Coronary artery (tissue), 2 donors: ENCODE data around the gene SERPINB2.
"Not testable (repeated sequence)": the region's sequence is repeated elsewhere in the genome, so short reads cannot be mapped to it uniquely, and the experiment has no call there.

Experiments used
- DNase-seq: peaks from one replicate; pipeline ENCODE4 v3.0.0-alpha.2; 2017; ENCODE audit warnings: low spot score
- H3K27ac ChIP-seq, 2 donors: fragments of 200-600 bp; sonication (generic); one replicate each; pipeline ENCODE4 v1.5.1; 2016 to 2019
- H3K4me3 ChIP-seq: fragments of 200-600 bp; sonication (generic); 2 replicates; pipeline ENCODE4 v1.5.1; 2016; ENCODE audit warnings: mild to moderate bottlenecking, moderate library complexity
- TF ChIP-seq, protein P1 (sequence below): fragments of 200-600 bp; sonication (generic); IDR thresholded peaks from one replicate; pipeline ENCODE4 v1.5.1; 2019; ENCODE audit warnings: antibody characterized with exemption

Gene SERPINB2

DNA sequence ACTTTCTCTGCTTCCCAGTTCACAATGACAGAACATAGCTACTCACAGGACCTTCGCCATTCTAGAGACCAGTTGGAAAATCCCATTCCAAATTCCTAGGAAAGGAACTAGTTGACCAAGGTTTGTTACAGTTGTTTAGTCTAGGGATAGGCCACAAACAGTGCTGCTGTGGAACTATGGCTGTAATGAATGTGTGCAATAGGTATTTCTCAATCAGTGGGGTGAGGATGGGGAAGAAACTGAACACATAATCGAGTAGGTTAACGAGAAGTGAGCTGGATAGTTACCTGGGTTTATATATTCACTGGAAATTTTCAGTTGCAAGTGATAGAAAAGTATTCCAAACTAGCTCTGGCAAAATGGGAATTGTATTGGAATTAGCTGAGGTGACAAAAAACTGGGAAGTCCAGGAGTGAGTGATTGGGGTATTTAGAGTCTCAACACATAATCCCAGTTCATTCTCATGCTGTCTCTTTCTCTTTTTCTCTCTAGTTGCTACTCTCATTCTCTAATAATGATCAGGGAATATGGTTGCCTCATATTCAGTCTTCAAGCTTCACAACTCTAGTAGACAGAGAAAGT, 43.4 kb downstream of the SERPINB2 start:
- TF ChIP-seq, protein P1, sequence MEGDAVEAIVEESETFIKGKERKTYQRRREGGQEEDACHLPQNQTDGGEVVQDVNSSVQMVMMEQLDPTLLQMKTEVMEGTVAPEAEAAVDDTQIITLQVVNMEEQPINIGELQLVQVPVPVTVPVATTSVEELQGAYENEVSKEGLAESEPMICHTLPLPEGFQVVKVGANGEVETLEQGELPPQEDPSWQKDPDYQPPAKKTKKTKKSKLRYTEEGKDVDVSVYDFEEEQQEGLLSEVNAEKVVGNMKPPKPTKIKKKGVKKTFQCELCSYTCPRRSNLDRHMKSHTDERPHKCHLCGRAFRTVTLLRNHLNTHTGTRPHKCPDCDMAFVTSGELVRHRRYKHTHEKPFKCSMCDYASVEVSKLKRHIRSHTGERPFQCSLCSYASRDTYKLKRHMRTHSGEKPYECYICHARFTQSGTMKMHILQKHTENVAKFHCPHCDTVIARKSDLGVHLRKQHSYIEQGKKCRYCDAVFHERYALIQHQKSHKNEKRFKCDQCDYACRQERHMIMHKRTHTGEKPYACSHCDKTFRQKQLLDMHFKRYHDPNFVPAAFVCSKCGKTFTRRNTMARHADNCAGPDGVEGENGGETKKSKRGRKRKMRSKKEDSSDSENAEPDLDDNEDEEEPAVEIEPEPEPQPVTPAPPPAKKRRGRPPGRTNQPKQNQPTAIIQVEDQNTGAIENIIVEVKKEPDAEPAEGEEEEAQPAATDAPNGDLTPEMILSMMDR, result no peak
- Histone ChIP-seq H3K27ac (no peak overlapping the region), H3K4me3 (no peak overlapping the region)
- DNase-seq, result no peak

GRCh38 chr18:63936156-63936931, 48.8 kb downstream of the SERPINB2 start:
- TF ChIP-seq, protein P1, result peak; percentile 59
- peak; percentile 79 for DNase-seq
- Histone ChIP-seq H3K27ac (no peak overlapping the region), H3K4me3 (peak overlapping the region; percentile 77)

DNA sequence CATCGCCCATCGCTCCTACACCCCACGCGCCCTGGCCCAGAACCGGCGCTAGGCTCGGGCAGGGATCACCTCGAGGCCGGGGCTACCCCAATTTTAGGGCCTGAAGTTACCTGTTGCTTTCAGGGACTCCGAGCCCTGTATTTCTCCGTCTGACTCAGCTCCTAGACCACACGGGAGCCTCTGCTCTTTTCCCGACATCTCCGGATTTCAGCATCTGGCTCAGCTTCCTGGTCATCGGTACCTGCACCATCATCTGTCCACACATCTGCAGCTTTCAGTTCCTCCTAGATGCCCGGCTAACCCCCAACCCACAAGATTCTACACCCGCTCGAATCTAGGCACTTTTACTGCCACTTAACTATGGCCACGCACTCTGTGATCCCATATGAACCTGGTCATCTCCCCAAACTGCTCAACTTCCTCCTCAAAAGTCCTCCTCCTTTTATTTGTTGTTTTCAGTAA, 49.5 kb downstream of the SERPINB2 start:
- TF ChIP-seq, protein P1, result no peak
- DNase-seq, result no peak
- peak overlapping the region; percentile 77 for H3K4me3 ChIP-seq
- no peak overlapping the region for H3K27ac ChIP-seq

GRCh38 chr18:63940008-63940407, 52.5 kb downstream of the SERPINB2 start:
- DNase-seq, result no peak
- H3K4me3 ChIP-seq, result no peak overlapping the region
- no peak overlapping the region for H3K27ac ChIP-seq
- TF ChIP-seq, protein P1, result no peak

- not testable (repeated sequence) for H3K27ac ChIP-seq, H3K4me3 ChIP-seq, DNase-seq
Measured at GRCh38 chr18:63940543-63941050, 53.1 kb downstream of the SERPINB2 start.

GRCh38 chr18:63947051-63947790, 59.7 kb downstream of the SERPINB2 start:
- no peak for DNase-seq
- no peak overlapping the region for H3K4me3 ChIP-seq
- H3K27ac ChIP-seq, result no peak overlapping the region
- TF ChIP-seq, protein P1, result no peak

DNA sequence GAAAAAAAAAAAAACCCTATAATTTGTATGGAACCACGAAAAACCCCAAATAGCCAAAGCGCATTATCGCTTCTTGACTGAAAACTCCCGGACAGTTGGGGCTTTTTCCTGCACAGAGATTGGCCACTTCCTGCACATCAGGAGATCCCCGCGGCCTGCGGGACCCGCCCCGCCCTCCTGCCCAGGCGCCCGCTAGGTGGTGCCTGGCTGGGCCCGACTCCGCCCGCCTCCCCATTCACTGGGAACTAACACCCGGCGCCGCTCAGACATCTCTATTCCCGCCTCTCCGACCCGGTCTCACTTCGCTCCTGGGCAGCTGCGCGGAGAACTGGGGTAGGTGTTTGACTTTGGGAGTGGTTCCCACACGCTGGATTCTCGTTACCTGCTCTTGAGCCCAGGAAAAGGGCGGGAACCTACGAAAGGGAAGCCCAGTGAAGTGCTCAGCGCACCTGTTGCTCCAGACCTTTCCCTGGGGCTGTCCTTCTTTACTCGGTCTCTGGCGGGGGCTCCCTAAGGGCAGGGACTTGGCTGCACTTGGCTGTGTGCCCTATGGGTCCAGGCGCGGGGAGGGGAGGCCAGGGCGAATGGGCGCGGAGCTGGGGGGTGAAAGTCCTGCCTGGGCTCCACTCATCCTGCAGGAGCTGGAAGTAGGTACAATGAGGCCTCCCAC, 61.7 kb downstream of the SERPINB2 start, which contains the start of gene HMSD:
TSS of gene HMSD (plus strand) at position 234 of the 670 bp plus-strand sequence. CDS start 4,155 bp downstream, outside the sequence.
- no peak within 1 kb of the TSS for H3K27ac ChIP-seq
- peak; percentile 69 for DNase-seq
- TF ChIP-seq, protein P1, result no peak

More for the DNA sequence above, 61.7 kb downstream of the SERPINB2 start, which contains the start of gene HMSD:
- peak within 1 kb of the TSS; percentile 65 for H3K4me3 ChIP-seq
